ENCODE results near the gene ECHS1.
A peak's percentile ranks its signal among the peaks of the same experiment; 100 is the strongest.
"Not testable (repeated sequence)": the region's sequence is repeated elsewhere in the genome, so short reads cannot be mapped to it uniquely, and the experiment has no call there.

ECHS1 gene

DNA sequence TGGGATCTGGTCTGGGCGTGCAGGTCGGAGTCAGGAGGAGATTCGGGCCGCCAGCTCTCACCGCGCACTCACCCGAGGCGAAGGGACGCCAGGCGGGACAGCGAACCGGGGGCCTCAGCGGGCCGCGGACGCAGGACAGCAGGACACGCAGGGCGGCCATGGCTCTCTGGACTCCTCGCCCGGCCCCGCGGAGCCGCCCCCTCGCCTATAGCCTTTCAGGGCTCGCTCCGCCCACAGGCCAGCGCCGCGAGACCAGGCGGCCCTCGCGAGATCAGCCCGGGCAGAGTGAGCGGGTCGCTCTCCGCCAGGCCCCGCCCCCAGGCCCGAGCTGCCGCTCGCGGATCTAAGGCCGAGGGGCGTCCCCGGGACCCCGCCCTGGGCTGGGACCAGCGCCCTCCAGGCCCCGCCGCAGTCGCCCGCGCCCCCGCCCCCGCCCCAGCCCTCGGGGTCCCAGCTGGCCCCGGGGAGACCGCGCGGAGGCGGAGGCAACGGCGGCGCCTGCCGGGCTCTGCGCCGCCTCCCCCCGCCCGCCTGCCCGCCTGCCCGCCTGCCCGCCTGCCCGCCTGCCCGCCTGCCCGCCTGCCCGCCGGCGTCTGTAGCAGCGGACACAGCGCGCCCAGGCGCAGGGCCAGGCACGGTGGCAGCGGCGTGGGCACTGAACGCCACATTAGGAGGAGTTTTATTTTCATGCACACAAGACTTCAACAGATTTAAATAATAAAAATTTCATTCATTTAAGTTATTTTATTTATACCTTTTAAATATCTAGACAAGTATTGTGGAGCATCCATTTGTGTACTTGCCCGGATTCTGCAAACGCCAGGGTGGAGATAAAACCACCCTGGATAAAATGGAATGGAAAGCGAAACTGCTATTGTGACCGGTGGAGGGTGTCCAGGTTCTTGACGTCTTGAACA lies at the start of gene ECHS1:
Gene ECHS1, minus strand, starts transcription at position 181 of the 917 bp plus-strand sequence. Its CDS starts 21 bp downstream, at position 160.
- DNase-seq = peak; percentile 69

DNA sequence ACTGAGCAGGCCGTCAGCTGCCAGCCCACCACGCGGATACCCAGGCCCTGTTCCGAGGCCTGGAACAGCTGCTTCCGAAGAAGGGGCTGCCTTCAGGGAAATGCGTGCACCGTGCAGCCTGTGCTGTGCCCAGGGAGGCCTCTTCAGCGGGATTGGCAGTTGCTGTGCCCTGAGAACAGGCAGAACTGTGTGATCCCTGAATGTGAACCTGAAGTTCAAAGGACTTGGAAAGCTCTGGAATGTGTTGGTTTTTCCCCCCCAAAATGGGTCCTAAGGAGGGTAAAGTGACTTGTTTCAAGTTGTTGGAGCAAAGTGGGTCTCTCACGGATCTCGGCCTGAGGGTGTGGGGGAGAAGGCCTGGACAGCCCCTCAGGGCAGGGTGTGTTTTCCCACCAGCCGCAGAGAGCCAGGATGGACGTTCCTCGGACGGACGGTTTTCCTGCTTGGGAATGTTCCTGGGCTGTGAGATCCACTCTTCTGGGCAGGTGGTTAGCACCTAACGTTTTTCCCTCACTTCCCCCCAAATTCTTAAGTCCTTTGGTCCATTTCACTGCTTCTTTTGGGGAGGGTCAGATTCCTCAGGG lies 49.2 kb upstream of the ECHS1 start:
- DNase-seq = no peak

DNA sequence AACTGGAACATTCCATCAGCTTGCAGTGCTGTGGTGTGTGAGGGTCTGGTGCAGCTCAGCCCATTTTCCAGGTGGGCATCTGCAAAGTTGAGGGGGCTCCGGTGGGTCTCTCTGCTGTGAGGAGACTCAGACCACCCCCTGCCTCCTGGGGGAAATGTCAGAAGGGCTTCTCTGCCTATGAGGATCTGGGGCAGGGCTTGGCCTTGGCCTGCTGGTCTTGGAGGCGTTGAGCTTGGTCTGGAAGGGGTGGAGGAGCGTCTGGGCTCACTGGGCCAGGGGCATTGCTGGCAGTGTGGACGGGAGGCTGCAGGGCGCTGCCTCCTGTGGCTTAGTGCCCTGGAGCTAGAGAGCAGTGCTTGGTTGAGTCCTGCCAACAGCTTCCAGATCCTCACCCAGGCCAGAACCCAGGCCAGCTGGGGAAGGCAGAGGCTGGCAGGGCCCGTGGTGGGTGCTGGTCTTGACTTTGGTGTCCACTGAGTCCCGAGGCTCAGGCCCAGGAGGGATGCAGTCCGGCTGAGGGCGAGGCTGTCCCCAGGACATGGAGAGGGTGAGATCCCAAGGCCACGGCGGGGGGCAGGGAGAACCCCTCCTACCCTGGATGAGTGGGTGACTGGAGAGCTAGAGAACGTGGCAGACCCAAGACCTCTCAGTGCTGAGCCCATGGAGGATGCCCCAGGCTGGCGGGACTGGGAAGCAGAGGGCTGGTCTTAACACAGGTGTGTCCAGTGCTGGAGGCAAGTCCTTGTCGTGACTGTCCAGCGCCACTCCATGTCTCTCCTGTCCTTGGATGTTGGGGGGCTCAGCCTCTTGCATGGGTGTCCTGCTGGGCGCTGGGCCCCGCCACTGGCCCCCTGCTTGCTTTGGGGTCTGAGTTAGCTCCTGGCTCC lies 48.4 kb upstream of the ECHS1 start:
- no peak for DNase-seq

GRCh38 chr10:133420579-133420978 lies 47.4 kb upstream of the ECHS1 start:
- no peak for DNase-seq

DNA sequence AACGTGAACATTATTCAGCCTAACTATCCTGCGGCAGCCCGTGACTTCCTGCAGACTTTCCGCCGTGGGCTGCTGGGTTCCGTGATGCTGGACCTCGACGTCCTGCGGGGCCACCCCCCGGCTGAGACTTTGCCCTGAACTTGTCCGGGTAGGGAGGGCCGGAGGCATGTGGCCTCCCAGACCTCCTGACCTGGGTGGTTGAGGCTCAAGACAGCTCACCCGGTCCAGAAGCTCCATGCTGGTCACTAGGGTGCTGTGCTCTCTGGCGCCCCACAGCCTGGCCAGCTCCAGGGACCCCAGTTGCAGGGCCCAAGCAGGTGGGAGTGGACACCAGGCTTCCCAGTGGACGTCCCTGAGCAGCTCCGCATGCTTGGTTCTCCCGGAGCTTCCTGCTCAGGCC lies 46.9 kb upstream of the ECHS1 start:
- DNase-seq = no peak

GRCh38 chr10:133419211-133419950 lies 46.2 kb upstream of the ECHS1 start:
- DNase-seq = no peak

DNA sequence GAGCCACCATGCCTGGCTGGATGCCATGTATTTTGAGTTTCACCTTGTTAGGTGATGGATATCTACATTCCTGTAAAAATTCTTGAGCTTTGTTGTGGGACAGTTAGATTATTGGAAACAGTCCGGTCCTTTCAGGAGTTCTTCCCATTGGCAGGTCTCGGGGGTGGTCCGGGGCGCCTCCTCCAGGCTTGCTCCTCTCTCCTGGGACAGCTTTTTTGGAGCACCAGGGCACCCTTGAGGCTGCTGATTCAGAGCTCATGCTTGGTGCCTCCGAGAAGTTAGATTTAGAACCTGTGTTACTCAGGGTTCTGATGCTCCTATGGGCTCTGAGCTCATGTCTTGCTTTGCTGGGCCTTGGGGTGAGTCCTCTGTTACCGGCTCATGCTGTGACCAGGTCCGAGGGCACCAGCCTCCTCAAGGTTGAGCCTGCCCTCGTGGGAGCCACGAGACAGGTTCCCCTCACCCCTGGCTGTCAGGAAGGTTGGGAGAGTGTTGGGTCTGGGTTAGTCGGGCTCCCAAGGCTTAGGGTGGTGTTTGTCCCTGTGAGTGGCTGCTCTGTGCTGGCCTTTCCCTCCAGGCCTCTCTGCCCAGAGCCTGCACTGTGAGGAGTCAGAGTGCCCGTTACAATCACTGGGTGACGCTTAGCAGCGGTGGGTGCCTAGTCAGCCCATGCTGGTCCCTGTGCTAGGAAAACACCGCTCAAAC lies 45.3 kb upstream of the ECHS1 start:
- DNase-seq = no peak

GRCh38 chr10:133415752-133416151 lies 42.6 kb upstream of the ECHS1 start:
- no peak for DNase-seq

DNA sequence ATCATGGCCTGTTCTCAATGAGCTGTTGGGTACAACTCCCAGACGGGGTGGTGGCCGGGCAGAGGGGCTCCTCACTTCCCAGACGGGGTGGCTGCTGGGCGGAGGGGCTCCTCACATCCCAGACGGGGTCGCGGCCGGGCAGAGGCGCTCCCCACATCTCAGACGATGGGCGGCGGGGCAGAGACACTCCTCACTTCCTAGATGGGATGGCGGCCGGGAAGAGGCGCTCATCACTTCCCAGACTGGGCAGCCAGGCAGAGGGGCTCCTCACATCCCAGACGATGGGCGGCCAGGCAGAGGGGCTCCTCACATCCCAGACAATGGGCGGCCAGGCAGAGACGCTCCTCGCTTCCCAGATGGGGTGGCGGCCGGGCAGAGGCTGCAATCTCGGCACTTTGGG lies 41.2 kb upstream of the ECHS1 start:
- not testable (repeated sequence) for DNase-seq

- no peak for DNase-seq
Measured at GRCh38 chr10:133412381-133412711, 39.2 kb upstream of the ECHS1 start.

GRCh38 chr10:133411523-133412380 lies 38.6 kb upstream of the ECHS1 start:
- DNase-seq = no peak

GRCh38 chr10:133405844-133406527 lies 32.8 kb upstream of the ECHS1 start:
- DNase-seq = no peak

GRCh38 chr10:133405272-133405671 lies 32.1 kb upstream of the ECHS1 start:
- DNase-seq = no peak

DNA sequence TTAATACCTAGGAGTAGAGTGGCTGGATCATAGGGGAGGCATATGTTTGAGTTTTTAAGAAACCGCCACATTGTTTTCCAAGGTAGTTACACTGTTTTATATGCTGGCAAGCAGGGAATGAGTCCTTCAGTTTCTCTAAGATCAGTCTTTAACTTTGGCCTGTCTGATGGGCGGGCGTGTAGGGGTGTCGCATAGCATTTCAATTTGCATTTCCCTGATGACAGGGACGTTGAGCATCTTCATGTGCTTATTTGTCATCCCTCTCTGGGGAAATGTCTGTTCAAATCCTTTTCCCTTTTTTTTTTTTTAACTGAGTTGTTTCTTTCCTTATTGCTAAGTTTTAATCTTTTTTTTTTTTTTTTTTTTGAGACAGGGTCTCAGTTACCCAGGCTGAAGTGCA lies 30.6 kb upstream of the ECHS1 start:
- no peak for DNase-seq

GRCh38 chr10:133403359-133403758 lies 30.2 kb upstream of the ECHS1 start:
- DNase-seq = no peak

DNA sequence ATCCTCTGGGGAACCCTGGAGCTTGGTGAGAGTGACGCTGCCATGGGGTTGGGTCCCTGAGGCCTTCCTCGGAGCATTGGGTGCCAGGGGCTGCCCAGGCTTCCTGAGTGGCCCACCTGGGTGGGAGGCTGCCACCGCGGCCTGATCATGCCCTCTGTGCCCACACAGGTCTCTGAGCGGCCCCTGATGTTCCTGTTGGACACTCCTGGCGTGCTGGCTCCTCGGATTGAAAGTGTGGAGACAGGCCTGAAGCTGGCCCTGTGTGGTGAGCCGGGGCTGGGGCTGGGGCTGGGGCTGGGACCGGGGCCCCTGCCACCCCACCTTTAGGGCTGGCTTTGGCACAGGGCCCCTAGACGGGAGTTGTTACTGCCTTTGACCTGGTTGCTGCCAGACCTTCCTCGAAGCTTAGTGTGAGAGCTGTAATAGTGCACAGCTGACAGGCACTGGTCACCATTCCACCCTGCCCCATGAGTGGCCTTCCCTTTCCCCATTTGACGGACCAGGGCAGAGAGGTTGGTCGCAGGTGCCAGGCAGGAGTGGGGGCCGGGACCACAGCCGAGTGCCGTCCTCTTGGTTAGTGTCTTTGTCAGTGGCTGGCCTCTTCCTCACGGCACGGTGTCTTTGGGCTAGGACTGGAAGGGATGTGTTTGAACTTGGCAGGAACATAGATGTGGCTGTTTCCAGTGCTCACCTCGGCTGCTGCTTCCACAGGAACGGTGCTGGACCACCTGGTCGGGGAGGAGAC lies 29.0 kb upstream of the ECHS1 start:
- DNase-seq = no peak

- no peak for DNase-seq
Measured at GRCh38 chr10:133401500-133401899, 28.3 kb upstream of the ECHS1 start.

DNA sequence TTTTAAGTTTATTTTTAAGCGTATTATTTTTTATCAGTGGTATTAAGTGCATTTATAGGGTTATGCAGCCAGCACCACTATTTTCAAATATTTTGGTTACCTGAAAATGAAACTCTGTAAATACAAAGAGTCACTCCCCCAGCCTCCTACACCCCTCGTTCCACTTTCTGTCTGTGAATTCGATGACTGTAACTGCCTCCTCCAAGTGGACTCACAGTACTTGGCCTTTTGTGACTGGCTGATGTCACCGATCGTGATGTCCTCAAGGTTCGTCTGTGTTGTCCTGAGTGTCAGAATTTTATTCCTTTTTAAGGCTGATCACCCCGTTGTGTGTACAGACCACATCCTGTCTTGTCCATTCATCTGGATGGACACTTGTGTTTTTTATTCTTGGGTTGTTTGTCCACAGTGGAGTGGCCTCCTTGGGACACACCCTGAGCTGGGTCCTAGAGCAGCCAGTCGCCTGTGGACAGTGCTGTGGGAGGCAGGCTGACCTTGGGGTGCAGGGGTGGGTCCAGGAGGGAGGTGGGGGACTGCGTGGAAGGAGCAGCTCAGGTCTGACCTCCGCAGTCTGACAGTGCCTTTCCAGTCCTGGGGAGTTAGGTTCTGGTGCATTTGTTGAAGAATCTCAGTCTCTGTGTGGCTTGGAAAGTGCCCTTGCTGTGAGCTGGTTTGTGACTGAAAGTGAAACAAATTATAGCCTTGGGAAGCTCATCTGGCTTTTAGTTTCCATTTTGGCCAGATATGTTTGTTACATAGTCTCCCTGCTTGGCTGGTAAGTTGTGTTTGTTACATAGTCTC lies 27.7 kb upstream of the ECHS1 start:
- DNase-seq = no peak

GRCh38 chr10:133399123-133399601 lies 26.0 kb upstream of the ECHS1 start:
- DNase-seq = no peak

All from NCI-H1105 treated with DMSO at 0.1 percent for 48 hours (cell line).